Loucy (cell line): ENCODE measurements around the gene PTPRN2.

Source experiments
- H2AFZ ChIP-seq: fragments of 200-600 bp; sonication (generic); 2 replicates; pipeline ENCODE4 v1.6.0; 2016; ENCODE audit warnings: antibody characterized with exemption, mild to moderate bottlenecking, low read length, moderate library complexity
- H3F3A ChIP-seq: fragments of 200-600 bp; 2 replicates; pipeline ENCODE4 v1.6.0; 2016; ENCODE audit warnings: antibody characterized with exemption, low read depth, mild to moderate bottlenecking
- H3K27me3 ChIP-seq: fragments of 200-600 bp; sonication (generic); 2 replicates; pipeline ENCODE4 v1.6.1; 2014; ENCODE audit warnings: low read length, mild to moderate bottlenecking; ENCODE audit not compliant: insufficient read depth, poor library complexity, severe bottlenecking
- H3K36me3 ChIP-seq: fragments of 200-600 bp; sonication (generic); 2 replicates; pipeline ENCODE4 v1.6.1; 2016; ENCODE audit warnings: low read length; ENCODE audit not compliant: insufficient read depth
- H3K4me1 ChIP-seq: fragments of 200-600 bp; sonication (generic); 2 replicates; pipeline ENCODE4 v1.5.1; 2014; ENCODE audit warnings: low read length, mild to moderate bottlenecking; ENCODE audit not compliant: insufficient read depth, poor library complexity, severe bottlenecking
- H3K4me2 ChIP-seq: fragments of 200-600 bp; sonication (generic); 2 replicates; pipeline ENCODE4 v1.6.0; 2014; ENCODE audit warnings: antibody characterized with exemption, low read length, low read depth, mild to moderate bottlenecking; ENCODE audit not compliant: poor library complexity, severe bottlenecking
- H3K4me3 ChIP-seq: fragments of 200-600 bp; sonication (generic); 2 replicates; pipeline ENCODE4 v1.5.1; 2014; ENCODE audit warnings: low read length, mild to moderate bottlenecking, mixed read lengths; ENCODE audit not compliant: poor library complexity, severe bottlenecking
- H3K79me2 ChIP-seq: fragments of 200-600 bp; sonication (generic); 2 replicates; pipeline ENCODE4 v1.6.1; 2014; ENCODE audit warnings: low read length; ENCODE audit not compliant: insufficient read depth
- H3K9ac ChIP-seq: fragments of 200-600 bp; sonication (generic); 2 replicates; pipeline ENCODE4 v1.6.0; 2014; ENCODE audit warnings: mild to moderate bottlenecking, low read depth, low read length, moderate library complexity; ENCODE audit not compliant: poor library complexity, severe bottlenecking
- H3K9me2 ChIP-seq: fragments of 200-600 bp; sonication (generic); replicated peaks from 2 replicates; pipeline ENCODE4 v1.6.1; 2016; ENCODE audit warnings: low read depth, low read length, mixed read lengths
- H3K9me3 ChIP-seq: fragments of 200-600 bp; sonication (generic); 2 replicates; pipeline ENCODE4 v1.6.1; 2014; ENCODE audit warnings: mild to moderate bottlenecking, antibody characterized with exemption, low read length, low read depth; ENCODE audit not compliant: insufficient read depth
- H4K20me1 ChIP-seq: fragments of 200-600 bp; sonication (generic); 2 replicates; pipeline ENCODE4 v1.6.0; 2014; ENCODE audit warnings: antibody characterized with exemption, low read length, mild to moderate bottlenecking; ENCODE audit not compliant: insufficient read depth, poor library complexity, severe bottlenecking
- CTCF ChIP-seq: fragments of 200-600 bp; sonication (generic); conservative IDR thresholded peaks from 2 replicates; pipeline ENCODE4 v1.5.1; 2014; ENCODE audit warnings: mild to moderate bottlenecking, antibody characterized with exemption, low read length
- EZH2phosphoT487 ChIP-seq: fragments of 200-600 bp; IDR thresholded peaks from 2 replicates; pipeline ENCODE4 v1.6.1; 2018; ENCODE audit warnings: antibody characterized with exemption, mild to moderate bottlenecking, moderate library complexity, borderline replicate concordance

Gene PTPRN2

GRCh38 chr7:157514746-157515145, 1072.9 kb downstream of the PTPRN2 start:
- Histone ChIP-seq H3K4me3 (no peak overlapping the region), H4K20me1 (no peaks in the 10 kb centered on the region), H3K9me2 (no peaks in the 10 kb centered on the region), H3K9ac (no peak overlapping the region), H3F3A (no peaks in the 10 kb centered on the region), H3K4me2 (no peak overlapping the region), H3K9me3 (no peaks in the 10 kb centered on the region), H3K27me3 (no peaks in the 10 kb centered on the region), H3K36me3 (no peaks in the 10 kb centered on the region), H2AFZ (no peak overlapping the region), H3K79me2 (no peaks in the 10 kb centered on the region), H3K4me1 (no peaks in the 10 kb centered on the region)
- no peak for TF ChIP-seq CTCF
- TF ChIP-seq EZH2phosphoT487, result no peak

DNA sequence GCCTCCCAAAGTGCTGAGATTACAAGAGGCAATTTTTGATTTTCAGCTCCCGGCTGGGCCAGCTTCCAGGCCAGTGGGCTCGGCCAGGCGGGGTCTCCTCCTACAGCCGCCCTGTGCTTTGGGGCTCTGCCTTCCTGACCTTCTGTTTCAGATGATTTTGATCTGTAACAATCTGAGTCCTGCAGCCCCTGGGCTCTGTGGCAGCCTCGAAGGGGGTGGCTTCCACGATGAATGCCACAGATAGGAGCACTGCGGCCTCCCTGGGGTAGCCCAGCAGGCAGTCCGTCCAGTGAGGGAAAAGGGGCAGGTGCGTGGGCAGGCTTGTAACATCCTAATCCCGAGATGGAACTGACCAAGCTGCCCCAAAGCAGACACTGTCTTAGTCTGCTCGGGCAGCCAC, 1073.3 kb downstream of the PTPRN2 start:
- Histone ChIP-seq H3K36me3 (no peaks in the 10 kb centered on the region), H3F3A (no peaks in the 10 kb centered on the region), H3K9me2 (no peaks in the 10 kb centered on the region), H3K4me3 (no peak overlapping the region), H3K9me3 (no peaks in the 10 kb centered on the region), H3K4me2 (no peak overlapping the region), H3K4me1 (no peaks in the 10 kb centered on the region), H4K20me1 (no peaks in the 10 kb centered on the region), H3K27me3 (no peaks in the 10 kb centered on the region), H3K9ac (no peak overlapping the region), H3K79me2 (no peaks in the 10 kb centered on the region), H2AFZ (no peak overlapping the region)
- no peak for TF ChIP-seq CTCF
- no peak for TF ChIP-seq EZH2phosphoT487

- Histone ChIP-seq H3K9ac (no peak overlapping the region), H2AFZ (no peak overlapping the region), H3K9me2 (no peaks in the 10 kb centered on the region), H3K4me1 (no peaks in the 10 kb centered on the region), H3F3A (no peaks in the 10 kb centered on the region), H3K79me2 (no peaks in the 10 kb centered on the region), H3K36me3 (no peaks in the 10 kb centered on the region), H3K9me3 (no peaks in the 10 kb centered on the region), H3K27me3 (no peaks in the 10 kb centered on the region), H4K20me1 (no peaks in the 10 kb centered on the region), H3K4me2 (no peak overlapping the region), H3K4me3 (no peak overlapping the region)
- no peak for TF ChIP-seq CTCF
- no peak for TF ChIP-seq EZH2phosphoT487
These were observed 1073.9 kb downstream of the PTPRN2 start for GRCh38 chr7:157513682-157514081.
